HG02678 (cell line): ENCODE data around the gene GAP43.
"Not testable (repeated sequence)": the region's sequence is repeated elsewhere in the genome, so short reads cannot be mapped to it uniquely, and the experiment has no call there.

Source experiments
- ATAC-seq: cut with Tn5 transposase; IDR thresholded peaks from one replicate; pipeline ENCODE4 v1.9.1; 2021; ENCODE audit warnings: mild to moderate bottlenecking, moderate library complexity; ENCODE audit not compliant: unreplicated experiment

Gene GAP43

GRCh38 chr3:115752978-115753377 is 129.7 kb downstream of the GAP43 start:
- ATAC-seq, result not testable (repeated sequence)

- ATAC-seq, result no peak
Measured at GRCh38 chr3:115758076-115758763, 134.9 kb downstream of the GAP43 start.

- ATAC-seq, result no peak
Measured at GRCh38 chr3:115760716-115761115, 137.4 kb downstream of the GAP43 start.

- no peak for ATAC-seq
Measured at GRCh38 chr3:115761927-115762305, 138.6 kb downstream of the GAP43 start.

GRCh38 chr3:115766587-115767482 is 143.5 kb downstream of the GAP43 start:
- ATAC-seq, result no peak

- ATAC-seq, result no peak
Measured at GRCh38 chr3:115768661-115769060, 145.4 kb downstream of the GAP43 start.
